SU-DHL-6 (cell line): ENCODE measurements around the gene C18orf54.

Experiments
- H2AFZ ChIP-seq: fragments of 200-600 bp; sonication (generic); 2 replicates; pipeline ENCODE4 v1.6.1; 2014; ENCODE audit warnings: low read depth, mild to moderate bottlenecking, moderate library complexity, mixed read lengths, antibody characterized with exemption, low read length; ENCODE audit not compliant: severe bottlenecking
- H3F3A ChIP-seq: fragments of 200-600 bp; shearing (Covaris generic); 2 replicates; pipeline ENCODE4 v1.6.0; 2016; ENCODE audit warnings: antibody characterized with exemption, mild to moderate bottlenecking; ENCODE audit not compliant: insufficient read depth
- H3K27ac ChIP-seq: fragments of 200-600 bp; sonication (generic); 2 replicates; pipeline ENCODE4 v1.5.1; 2016; ENCODE audit warnings: low read depth, mild to moderate bottlenecking, low read length, moderate library complexity, mixed read lengths
- H3K27me3 ChIP-seq: fragments of 200-600 bp; sonication (generic), shearing (Covaris generic); 2 replicates; pipeline ENCODE4 v1.6.0; 2014; ENCODE audit warnings: mild to moderate bottlenecking, low read length
- H3K36me3 ChIP-seq: fragments of 200-600 bp; sonication (generic); 2 replicates; pipeline ENCODE4 v1.6.1; 2014; ENCODE audit warnings: mild to moderate bottlenecking, low read length, mixed read lengths
- H3K4me2 ChIP-seq: fragments of 300-600, 200-600 bp; shearing (Covaris generic), sonication (generic); 2 replicates; pipeline ENCODE4 v1.6.0; 2014; ENCODE audit warnings: low read length, low read depth, mild to moderate bottlenecking; ENCODE audit not compliant: poor library complexity, severe bottlenecking
- H3K4me3 ChIP-seq: fragments of 200-600 bp; sonication (generic); 2 replicates; pipeline ENCODE4 v1.5.1; 2014; ENCODE audit warnings: antibody characterized with exemption, low read length, mild to moderate bottlenecking, mixed read lengths; ENCODE audit not compliant: insufficient read depth, poor library complexity, severe bottlenecking
- H3K79me2 ChIP-seq: fragments of 200-600 bp; sonication (generic); 2 replicates; pipeline ENCODE4 v1.6.1; 2014; ENCODE audit warnings: mild to moderate bottlenecking, low read length, moderate library complexity; ENCODE audit not compliant: insufficient read depth
- H3K9ac ChIP-seq: fragments of 200-600 bp; sonication (generic); 2 replicates; pipeline ENCODE4 v1.7.0; 2014; ENCODE audit warnings: mild to moderate bottlenecking, low read length
- H3K9me2 ChIP-seq: fragments of 200-600 bp; sonication (generic); replicated peaks from 2 replicates; pipeline ENCODE4 v1.6.1; 2014; ENCODE audit warnings: low read length; ENCODE audit not compliant: insufficient read depth
- H3K9me3 ChIP-seq: fragments of 200-600 bp; sonication (generic); 2 replicates; pipeline ENCODE4 v1.6.1; 2014; ENCODE audit warnings: low read length, mixed read lengths; ENCODE audit not compliant: insufficient read depth
- H4K20me1 ChIP-seq: fragments of 200-600 bp; sonication (generic); 2 replicates; pipeline ENCODE4 v1.6.1; 2014; ENCODE audit warnings: low read depth, mild to moderate bottlenecking, antibody characterized with exemption, low read length, moderate library complexity, mixed read lengths
- CTCF ChIP-seq: fragments of 200-600 bp; sonication (generic); IDR thresholded peaks from one replicate; pipeline ENCODE4 v1.5.1; 2017; ENCODE audit warnings: antibody characterized with exemption, mild to moderate bottlenecking, low read length, moderate library complexity; ENCODE audit not compliant: insufficient read depth, poor library complexity, severe bottlenecking
- EZH2phosphoT487 ChIP-seq: fragments of 200-600 bp; sonication (generic), shearing (Covaris generic); conservative IDR thresholded peaks from 2 replicates; pipeline ENCODE4 v1.6.1; 2018; ENCODE audit warnings: mild to moderate bottlenecking, antibody characterized with exemption, low read length, moderate library complexity, mixed read lengths

The C18orf54 gene

GRCh38 chr18:54359233-54359632 is 1.5 kb downstream of the C18orf54 start:
- Histone ChIP-seq H3K79me2 (peaks cover 4% of the 10 kb centered on the region; the same call in 1 of the 2 replicates), H3K9me2 (no peaks in the 10 kb centered on the region), H3K36me3 (peaks cover 27% of the 10 kb centered on the region), H2AFZ (no peak overlapping the region), H3K4me2 (peak overlapping the region; percentile 75), H3K4me3 (peak overlapping the region; percentile 89), H4K20me1 (no peaks in the 10 kb centered on the region), H3K9me3 (no peaks in the 10 kb centered on the region), H3K9ac (peak overlapping the region; percentile 89), H3F3A (peaks cover 24% of the 10 kb centered on the region; the same call in 1 of the 2 replicates), H3K27me3 (no peaks in the 10 kb centered on the region), H3K27ac (no peak overlapping the region)
- TF ChIP-seq CTCF (no peak), EZH2phosphoT487 (no peak)

- H3K27me3 ChIP-seq = no peaks in the 10 kb centered on the region
- no peaks in the 10 kb centered on the region for H3K9me2 ChIP-seq
- peaks cover 27% of the 10 kb centered on the region for H3K36me3 ChIP-seq
- H3K79me2 ChIP-seq = peaks cover 4% of the 10 kb centered on the region; the same call in 1 of the 2 replicates
- TF ChIP-seq CTCF (no peak), EZH2phosphoT487 (no peak)
- no peaks in the 10 kb centered on the region for H3K9me3 ChIP-seq
- peaks cover 24% of the 10 kb centered on the region; the same call in 1 of the 2 replicates for H3F3A ChIP-seq
- no peak overlapping the region for H2AFZ ChIP-seq
- no peak overlapping the region for H3K27ac ChIP-seq
- no peaks in the 10 kb centered on the region for H4K20me1 ChIP-seq
- H3K9ac ChIP-seq = no peak overlapping the region
- H3K4me3 ChIP-seq = no peak overlapping the region
- peak overlapping the region; percentile 75 for H3K4me2 ChIP-seq
These were observed 2.7 kb downstream of the C18orf54 start for GRCh38 chr18:54360406-54360805.

- TF ChIP-seq EZH2phosphoT487 (no peak), CTCF (no peak)
- H3K4me3 ChIP-seq = no peak overlapping the region
- no peaks in the 10 kb centered on the region for H3K9me2 ChIP-seq
- no peaks in the 10 kb centered on the region for H3K9me3 ChIP-seq
- H3K27ac ChIP-seq = no peak overlapping the region
- no peak overlapping the region for H3K9ac ChIP-seq
- no peaks in the 10 kb centered on the region for H3K79me2 ChIP-seq
- H4K20me1 ChIP-seq = no peaks in the 10 kb centered on the region
- H3F3A ChIP-seq = no peaks in the 10 kb centered on the region; the same call in 1 of the 2 replicates
- no peak overlapping the region for H3K4me2 ChIP-seq
- no peak overlapping the region for H2AFZ ChIP-seq
- no peaks in the 10 kb centered on the region for H3K27me3 ChIP-seq
- peaks cover 47% of the 10 kb centered on the region for H3K36me3 ChIP-seq
These were observed 20.4 kb downstream of the C18orf54 start for GRCh38 chr18:54378057-54378456.
